ENCODE data around the gene ELAPOR2. TPM values are rescaled to one million over a fixed set of nuclear protein-coding genes. Genes with fewer than 3 reads are reported as not detected.

The ELAPOR2 gene
- polyA plus RNA-seq, 1 donor (not counting 4 experiments of a cell fraction or from before 2014, with no cell fraction given) = 3.3 TPM

DNA sequence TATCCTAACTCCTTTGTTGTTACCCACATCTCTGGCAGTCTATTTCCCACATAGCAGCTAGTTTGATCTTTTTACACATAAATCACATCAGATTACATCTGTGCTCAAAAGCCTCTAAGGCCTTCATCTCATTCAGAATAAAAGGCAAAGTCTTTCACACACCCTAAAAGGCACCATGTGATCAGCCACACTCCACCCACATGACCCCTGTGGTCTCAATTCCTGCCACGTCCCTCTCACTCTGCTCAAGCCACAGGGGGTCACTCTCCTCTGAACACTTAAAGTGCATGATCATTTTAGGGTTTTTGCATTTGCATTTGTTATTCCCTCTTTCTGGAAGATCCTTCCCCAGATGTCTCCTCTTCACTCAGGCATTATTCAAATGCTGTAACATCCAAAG, 30.8 kb downstream of the ELAPOR2 start:
- TF ChIP-seq EZH2 (IDR thresholded peaks at IDR 0.05; ENCODE audit: low read length) = no peak
- TF ChIP-seq, protein P1, sequence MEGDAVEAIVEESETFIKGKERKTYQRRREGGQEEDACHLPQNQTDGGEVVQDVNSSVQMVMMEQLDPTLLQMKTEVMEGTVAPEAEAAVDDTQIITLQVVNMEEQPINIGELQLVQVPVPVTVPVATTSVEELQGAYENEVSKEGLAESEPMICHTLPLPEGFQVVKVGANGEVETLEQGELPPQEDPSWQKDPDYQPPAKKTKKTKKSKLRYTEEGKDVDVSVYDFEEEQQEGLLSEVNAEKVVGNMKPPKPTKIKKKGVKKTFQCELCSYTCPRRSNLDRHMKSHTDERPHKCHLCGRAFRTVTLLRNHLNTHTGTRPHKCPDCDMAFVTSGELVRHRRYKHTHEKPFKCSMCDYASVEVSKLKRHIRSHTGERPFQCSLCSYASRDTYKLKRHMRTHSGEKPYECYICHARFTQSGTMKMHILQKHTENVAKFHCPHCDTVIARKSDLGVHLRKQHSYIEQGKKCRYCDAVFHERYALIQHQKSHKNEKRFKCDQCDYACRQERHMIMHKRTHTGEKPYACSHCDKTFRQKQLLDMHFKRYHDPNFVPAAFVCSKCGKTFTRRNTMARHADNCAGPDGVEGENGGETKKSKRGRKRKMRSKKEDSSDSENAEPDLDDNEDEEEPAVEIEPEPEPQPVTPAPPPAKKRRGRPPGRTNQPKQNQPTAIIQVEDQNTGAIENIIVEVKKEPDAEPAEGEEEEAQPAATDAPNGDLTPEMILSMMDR (optimal IDR thresholded peaks at IDR 0.05 in 1 of 3, IDR thresholded peaks at IDR 0.05 in 1 of 3, conservative IDR thresholded peaks at IDR 0.05 in 1 of 3; ENCODE audit: extremely low read depth in 1 of 3, insufficient read depth in 2 of 3, low read length in 3 of 3) = no peak
- Histone ChIP-seq H2AFZ (ENCODE audit: control insufficient read depth, low read length) (no peak overlapping the region), H3K9ac (ENCODE audit: control insufficient read depth, extremely low read depth, insufficient read depth, low read length) (no peak overlapping the region), H3K27me3 (ENCODE audit: control insufficient read depth, extremely low read depth, insufficient read depth, low read length) (no peaks in the 10 kb centered on the region), H3K9me1 (ENCODE audit: control insufficient read depth, extremely low read depth, insufficient read depth, low read length) (no peaks in the 10 kb centered on the region), H3K4me1 (ENCODE audit: control insufficient read depth, extremely low read depth, insufficient read depth, low read length) (no peaks in the 10 kb centered on the region), H3K4me3 (ENCODE audit: control insufficient read depth in 2 of 3, extremely low read depth in 1 of 3, insufficient read depth in 2 of 3, low read depth in 1 of 3, low read length in 3 of 3) (no peak overlapping the region), H3K4me2 (ENCODE audit: control insufficient read depth, extremely low read depth, insufficient read depth, low read depth, low read length) (no peak overlapping the region), H3K9me3 (ENCODE audit: control insufficient read depth, low read depth, low read length) (no peaks in the 10 kb centered on the region), H3K27ac (ENCODE audit: control insufficient read depth, insufficient read depth, low read length) (no peak overlapping the region), H3K36me3 (ENCODE audit: control insufficient read depth in 2 of 2, extremely low read depth in 1 of 2, insufficient read depth in 2 of 2, low read length in 2 of 2) (no peaks in the 10 kb centered on the region), H4K20me1 (ENCODE audit: control insufficient read depth, extremely low read depth, insufficient read depth, low read length) (no peaks in the 10 kb centered on the region), H3K79me2 (ENCODE audit: control insufficient read depth, insufficient read depth, low read length) (no peaks in the 10 kb centered on the region)
- no peak for DNase-seq (ENCODE audit: low read depth, low spot score)
- dilution Hi-C loops (cut with MboI; ENCODE audit: extremely low pct_ligation_motif_present, low sequenced_read_pairs) = no loop called here
- FAIRE-seq = no peak

DNA sequence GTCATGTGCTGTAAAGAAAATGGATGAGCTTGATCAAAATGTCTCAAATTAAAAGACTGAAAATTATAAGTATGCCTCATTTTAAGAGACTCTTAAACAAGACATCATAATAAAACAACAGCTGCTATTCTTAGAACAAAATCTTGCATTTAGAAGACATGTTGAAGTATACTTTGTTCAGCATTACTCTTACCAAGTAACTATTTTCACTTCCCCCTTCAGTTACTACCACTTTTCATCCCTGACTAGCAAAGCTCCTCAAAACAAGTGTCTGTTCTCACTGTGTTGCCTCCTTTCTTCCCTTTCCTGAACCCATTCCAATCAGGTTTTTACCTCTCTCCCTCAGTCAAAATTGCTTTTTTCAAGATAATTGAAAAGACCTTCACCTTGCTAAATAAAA, 31.6 kb downstream of the ELAPOR2 start:
- no peak overlapping the region for H2AFZ ChIP-seq (ENCODE audit: control insufficient read depth, low read length)
- dilution Hi-C loops (cut with MboI; ENCODE audit: extremely low pct_ligation_motif_present, low sequenced_read_pairs) = no loop called here
- H3K4me3 ChIP-seq (ENCODE audit: control insufficient read depth in 2 of 3, extremely low read depth in 1 of 3, insufficient read depth in 2 of 3, low read depth in 1 of 3, low read length in 3 of 3) = no peak overlapping the region
- H3K4me2 ChIP-seq (ENCODE audit: control insufficient read depth, extremely low read depth, insufficient read depth, low read depth, low read length) = no peak overlapping the region
- no peaks in the 10 kb centered on the region for H3K9me3 ChIP-seq (ENCODE audit: control insufficient read depth, low read depth, low read length)
- no peaks in the 10 kb centered on the region for H3K27me3 ChIP-seq (ENCODE audit: control insufficient read depth, extremely low read depth, insufficient read depth, low read length)
- no peaks in the 10 kb centered on the region for H3K4me1 ChIP-seq (ENCODE audit: control insufficient read depth, extremely low read depth, insufficient read depth, low read length)
- no peaks in the 10 kb centered on the region for H3K9me1 ChIP-seq (ENCODE audit: control insufficient read depth, extremely low read depth, insufficient read depth, low read length)
- FAIRE-seq (no peak), DNase-seq (ENCODE audit: low read depth, low spot score) (no peak)
- H4K20me1 ChIP-seq (ENCODE audit: control insufficient read depth, extremely low read depth, insufficient read depth, low read length) = no peaks in the 10 kb centered on the region
- H3K9ac ChIP-seq (ENCODE audit: control insufficient read depth, extremely low read depth, insufficient read depth, low read length) = no peak overlapping the region
- no peaks in the 10 kb centered on the region for H3K36me3 ChIP-seq (ENCODE audit: control insufficient read depth in 2 of 2, extremely low read depth in 1 of 2, insufficient read depth in 2 of 2, low read length in 2 of 2)
- no peak overlapping the region for H3K27ac ChIP-seq (ENCODE audit: control insufficient read depth, insufficient read depth, low read length)
- H3K79me2 ChIP-seq (ENCODE audit: control insufficient read depth, insufficient read depth, low read length) = no peaks in the 10 kb centered on the region
- TF ChIP-seq EZH2 (IDR thresholded peaks at IDR 0.05; ENCODE audit: low read length) = no peak
- TF ChIP-seq, protein P1 (optimal IDR thresholded peaks at IDR 0.05 in 1 of 3, IDR thresholded peaks at IDR 0.05 in 1 of 3, conservative IDR thresholded peaks at IDR 0.05 in 1 of 3; ENCODE audit: extremely low read depth in 1 of 3, insufficient read depth in 2 of 3, low read length in 3 of 3) = no peak

All from keratinocyte (primary cell).